Stomach (tissue), 9 donors: Measurements from ENCODE around the gene PIPOX. TPM values are rescaled to one million over a fixed set of nuclear protein-coding genes. Genes with fewer than 3 reads are reported as not detected.
A peak's percentile ranks its signal among the peaks of the same experiment; 100 is the strongest.

Experiments
- DNase-seq, 2 donors: peaks; one replicate each; pipeline versions ENCODE4 v3.0.0 to v3.0.0-alpha.2; 2013 to 2019
- H3K27ac ChIP-seq, 5 donors: fragments of 200-600 bp in 4 of 5; sonication (generic) in 4 of 5; one replicate each; pipeline ENCODE4 v1.5.1; 2013 to 2019; ENCODE audit warnings: mild to moderate bottlenecking in 1 of 5, moderate library complexity in 1 of 5
- H3K27me3 ChIP-seq, 3 donors: fragments of 200-600 bp; sonication (generic); one replicate each; pipeline ENCODE4 v1.5.1; 2017 to 2019; ENCODE audit warnings: mixed run types in 1 of 3
- H3K36me3 ChIP-seq, 4 donors: fragments of 200-600 bp; sonication (generic); 1 replicate in 3 of 4; 2 replicates in 1 of 4; pipeline ENCODE4 v1.5.1; 2016 to 2019
- H3K4me1 ChIP-seq, 4 donors: fragments of 200-600 bp; sonication (generic); one replicate each; pipeline ENCODE4 v1.5.1; 2016 to 2019
- H3K4me3 ChIP-seq, 4 donors: fragments of 200-600 bp; sonication (generic) in 3 of 4; one replicate each; pipeline ENCODE4 v1.5.1; 2016 to 2019; ENCODE audit warnings: mild to moderate bottlenecking in 1 of 4
- H3K9me3 ChIP-seq, 4 donors: fragments of 200-600 bp; sonication (generic); one replicate each; pipeline ENCODE4 v1.5.1; 2016 to 2019
- EP300 ChIP-seq: sonication (generic); formaldehyde crosslinking; IDR thresholded peaks from one replicate; pipeline ENCODE4 v1.6.1; 2017; ENCODE audit warnings: antibody characterized with exemption
- POLR2A ChIP-seq, 4 donors: fragments of 450-650 bp; IDR thresholded peaks; one replicate each; pipeline ENCODE4 v1.6.1; 2016; ENCODE audit warnings: antibody characterized with exemption in 4 of 4, control low read depth in 2 of 4, mild to moderate bottlenecking in 1 of 4, moderate library complexity in 1 of 4
- POLR2AphosphoS5 ChIP-seq, 3 donors: sonication (generic); formaldehyde crosslinking; IDR thresholded peaks; one replicate each; pipeline ENCODE4 v1.6.1; 2016; ENCODE audit warnings: antibody characterized with exemption in 3 of 3
- WGBS, 5 donors: extraction: QIAGEN DNeasy Blood & Tissue Kit in 3 of 5; methylation state at CpG; one replicate each; pipeline versions ENCODE4 v1.1.5 to v1.1.7; 2013 to 2018; 5-methylcytosine and 5-hydroxymethylcytosine counted together
- intact Hi-C: fragments of 100-400 bp; cut with DNase I; formaldehyde crosslinking; loops from one replicate; pipeline ENCODE4 v1.15.1; 2023; ENCODE audit warnings: low total_unique reads
- polyA plus RNA-seq, 3 donors: library from polyadenylated mRNA; stranded (reverse); fragments of 200-250 nt; gene quantifications; one replicate each; pipeline ENCODE4 v1.2.3, GENCODE V29; 2013
- total RNA-seq, 5 donors: library from RNA; depleted of rRNA; stranded (reverse); fragments of >200 nt; gene quantifications; one replicate each; pipeline versions ENCODE4 v1.1.0 to v1.2.3, GENCODE V29; 2014 to 2016
- TF ChIP-seq, protein P1 (sequence below), 7 experiments: fragments of 450-650 bp in 4 of 7; fragments of 200-600 bp in 3 of 7; sonication (generic) in 3 of 7; IDR thresholded peaks; one replicate each; pipeline ENCODE4 v1.5.1; 2016 to 2019; ENCODE audit warnings: antibody characterized with exemption in 7 of 7, control low read depth in 2 of 7, mild to moderate bottlenecking in 1 of 7
- donor health status: healthy with polysubstance abuse.
- donor health status: Bipolar disorder and iron deficiency.
- donor health status: healthy.

The PIPOX gene
- total and polyA plus RNA-seq, 8 donors, result 0.31 to 13.8 (median 1.8) TPM; not detected in 1

DNA sequence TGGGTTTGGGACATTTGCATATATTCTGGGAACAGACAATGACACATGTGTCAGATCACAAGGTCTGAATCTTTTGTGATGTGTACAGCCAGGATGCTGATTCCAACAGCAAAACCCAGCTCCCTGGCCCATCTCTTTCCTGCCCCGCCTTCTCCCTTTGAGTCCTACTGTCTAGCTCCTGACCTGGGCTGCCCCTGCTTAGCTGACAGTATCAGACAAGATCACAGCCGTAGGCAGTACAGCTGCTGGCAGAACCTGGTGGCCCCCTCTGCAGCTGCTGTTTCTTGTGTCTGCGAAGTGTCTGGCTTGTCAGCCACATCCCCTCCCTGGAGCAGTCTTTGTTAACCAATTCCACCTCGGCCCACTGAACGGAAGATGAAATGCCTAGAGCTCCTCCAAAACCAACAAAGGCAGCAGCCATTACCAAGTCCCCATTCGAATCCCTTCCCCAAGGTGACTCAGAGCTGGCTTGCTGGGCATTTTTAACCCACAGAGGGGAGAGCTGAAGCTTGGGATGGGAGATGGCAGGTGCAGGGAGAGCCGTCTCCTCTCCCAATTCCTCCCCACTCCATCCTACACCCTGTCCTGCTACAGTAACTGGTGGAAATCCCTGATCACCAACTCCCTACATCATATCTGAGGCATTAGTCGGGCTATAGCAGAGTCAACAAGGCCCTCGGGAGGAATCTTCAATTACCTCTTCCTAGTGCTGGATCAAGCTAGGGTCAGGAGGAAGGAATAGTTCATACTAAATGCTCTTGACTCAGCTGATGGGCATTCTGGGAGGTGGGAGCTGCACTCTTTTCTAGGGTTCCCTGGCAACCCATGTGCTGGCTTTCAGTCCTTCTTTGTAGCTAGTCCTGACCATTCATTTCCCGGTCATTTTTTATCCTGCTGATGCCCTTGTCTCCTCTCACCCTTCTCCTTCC, 5.8 kb downstream of the PIPOX start:
- Histone ChIP-seq H3K27ac (no peak overlapping the region), H3K4me1 (no peaks in the 10 kb centered on the region), H3K27me3 (no peaks in the 10 kb centered on the region), H3K36me3 (no peaks in the 10 kb centered on the region), H3K9me3 (no peaks in the 10 kb centered on the region), H3K4me3 (no peak overlapping the region)
- 43 to 58% (median 55%) methylated on average over 10 of the region's 10 CpGs for WGBS, 5 donors
- TF ChIP-seq POLR2AphosphoS5 (IDR thresholded peaks at IDR 0.05), result no peak
- TF ChIP-seq, protein P1, sequence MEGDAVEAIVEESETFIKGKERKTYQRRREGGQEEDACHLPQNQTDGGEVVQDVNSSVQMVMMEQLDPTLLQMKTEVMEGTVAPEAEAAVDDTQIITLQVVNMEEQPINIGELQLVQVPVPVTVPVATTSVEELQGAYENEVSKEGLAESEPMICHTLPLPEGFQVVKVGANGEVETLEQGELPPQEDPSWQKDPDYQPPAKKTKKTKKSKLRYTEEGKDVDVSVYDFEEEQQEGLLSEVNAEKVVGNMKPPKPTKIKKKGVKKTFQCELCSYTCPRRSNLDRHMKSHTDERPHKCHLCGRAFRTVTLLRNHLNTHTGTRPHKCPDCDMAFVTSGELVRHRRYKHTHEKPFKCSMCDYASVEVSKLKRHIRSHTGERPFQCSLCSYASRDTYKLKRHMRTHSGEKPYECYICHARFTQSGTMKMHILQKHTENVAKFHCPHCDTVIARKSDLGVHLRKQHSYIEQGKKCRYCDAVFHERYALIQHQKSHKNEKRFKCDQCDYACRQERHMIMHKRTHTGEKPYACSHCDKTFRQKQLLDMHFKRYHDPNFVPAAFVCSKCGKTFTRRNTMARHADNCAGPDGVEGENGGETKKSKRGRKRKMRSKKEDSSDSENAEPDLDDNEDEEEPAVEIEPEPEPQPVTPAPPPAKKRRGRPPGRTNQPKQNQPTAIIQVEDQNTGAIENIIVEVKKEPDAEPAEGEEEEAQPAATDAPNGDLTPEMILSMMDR (IDR thresholded peaks at IDR 0.05), result no peak
- intact Hi-C loops, result no loop called here
- peak in 1 of 2 donors; percentile 53 for DNase-seq

DNA sequence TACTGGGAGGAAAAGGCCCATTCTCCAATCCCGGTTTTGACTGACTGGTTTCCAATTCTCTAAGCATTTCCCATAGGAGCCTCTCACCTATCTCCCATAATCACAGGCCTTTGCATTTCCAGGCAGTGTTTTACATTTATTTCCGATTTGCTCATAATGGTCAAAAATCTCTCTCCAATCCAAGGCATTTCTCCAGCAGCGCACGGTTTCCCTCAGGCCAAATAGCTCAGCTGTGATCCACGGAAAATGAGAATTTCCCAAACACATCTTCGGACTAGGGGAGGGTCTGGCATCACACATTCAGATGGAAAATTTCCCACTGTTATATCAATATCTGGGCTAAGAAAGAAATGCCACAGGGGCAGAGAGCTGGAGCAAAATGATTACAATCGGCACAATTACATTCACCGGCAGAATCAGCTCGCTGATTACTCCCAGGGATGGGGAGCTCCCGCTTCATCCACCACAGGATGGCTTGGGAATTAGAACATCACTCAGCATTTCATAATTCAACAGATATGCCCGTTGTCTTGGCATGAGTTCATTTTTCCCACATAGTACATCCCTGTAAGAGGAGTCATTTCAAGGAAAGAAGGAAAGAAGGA, 6.7 kb downstream of the PIPOX start:
- no peak for TF ChIP-seq POLR2A (IDR thresholded peaks at IDR 0.05)
- no peak for TF ChIP-seq POLR2AphosphoS5 (IDR thresholded peaks at IDR 0.05)
- TF ChIP-seq EP300, result no peak
- TF ChIP-seq, protein P1 (IDR thresholded peaks at IDR 0.05), result no peak

DNA sequence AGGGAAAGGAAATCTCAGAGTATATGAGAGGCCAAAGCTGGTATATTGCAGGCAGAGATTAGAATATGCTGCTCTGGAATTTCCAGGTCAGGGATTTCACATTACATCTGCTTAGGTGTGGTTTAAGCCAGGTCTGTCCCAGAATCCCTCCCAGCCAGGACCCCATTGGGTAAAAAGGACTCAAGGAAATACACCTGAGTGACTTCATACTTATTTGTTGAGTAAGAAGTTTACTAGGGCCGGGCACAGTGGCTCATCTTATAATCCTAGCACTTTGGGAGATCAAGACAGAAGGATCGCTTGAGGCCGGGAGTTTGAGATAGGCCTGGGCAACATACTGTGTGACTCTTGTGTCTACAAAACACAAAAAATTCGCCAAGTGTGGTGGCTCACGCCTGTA, 7.2 kb downstream of the PIPOX start:
- DNase-seq, result no peak
- Histone ChIP-seq H3K27me3 (peaks cover 0 to 6% (median 0%) of the 10 kb centered on the region in 3 donors), H3K27ac (no peak overlapping the region), H3K9me3 (no peaks in the 10 kb centered on the region), H3K4me3 (no peak overlapping the region), H3K36me3 (peaks cover 0 to 8% (median 0%) of the 10 kb centered on the region in 4 donors), H3K4me1 (no peaks in the 10 kb centered on the region)
- TF ChIP-seq EP300 (no peak), POLR2A (IDR thresholded peaks at IDR 0.05) (no peak), POLR2AphosphoS5 (IDR thresholded peaks at IDR 0.05) (no peak)
- TF ChIP-seq, protein P1 (IDR thresholded peaks at IDR 0.05), result no peak
- intact Hi-C loops, result no loop called here
- 83 to 90% (median 88%) methylated on average over 5 of the region's 5 CpGs for WGBS, 5 donors

More for the DNA sequence above, 6.7 kb downstream of the PIPOX start:
- H3K27me3 ChIP-seq, result peaks cover 0 to 3% (median 0%) of the 10 kb centered on the region in 3 donors
- intact Hi-C loops, result no loop called here
- WGBS, 5 donors, result 82 to 91% (median 86%) methylated on average over 11 of the region's 11 CpGs
- no peak overlapping the region for H3K27ac ChIP-seq
- H3K4me3 ChIP-seq, result no peak overlapping the region
- no peaks in the 10 kb centered on the region for H3K4me1 ChIP-seq
- no peak for DNase-seq
- H3K36me3 ChIP-seq, result peaks cover 0 to 3% (median 0%) of the 10 kb centered on the region in 4 donors
- no peaks in the 10 kb centered on the region for H3K9me3 ChIP-seq

DNA sequence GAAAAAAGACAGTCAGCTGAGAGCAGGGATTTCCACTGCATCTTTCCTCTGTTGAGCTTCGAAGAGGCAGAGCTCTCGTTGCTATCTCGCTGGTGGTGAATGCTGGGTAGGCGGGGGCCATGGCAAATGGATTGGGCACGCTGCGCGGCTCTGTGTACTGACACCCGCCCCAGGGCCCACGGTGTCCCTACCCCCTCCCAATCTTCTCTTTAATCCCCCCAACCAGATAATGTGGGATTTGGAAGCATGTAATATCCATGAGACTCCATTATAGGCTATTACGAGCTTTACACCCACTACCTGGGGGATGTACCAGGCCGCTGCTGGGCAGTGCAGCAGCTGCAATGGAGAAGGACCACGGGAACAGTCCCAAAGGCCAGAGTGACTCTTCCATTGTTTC, 8.3 kb downstream of the PIPOX start:
- no peak overlapping the region for H3K27ac ChIP-seq
- whole genome bisulfite sequencing, 5 donors, result 82 to 89% (median 82%) methylated on average over 12 of the region's 12 CpGs
- intact Hi-C loops, result no loop called here
- TF ChIP-seq EP300 (no peak), POLR2AphosphoS5 (IDR thresholded peaks at IDR 0.05) (no peak), POLR2A (IDR thresholded peaks at IDR 0.05) (no peak)
- TF ChIP-seq, protein P1 (IDR thresholded peaks at IDR 0.05), result no peak
- peaks cover 0 to 11% (median 0%) of the 10 kb centered on the region in 4 donors for H3K36me3 ChIP-seq
- no peak for DNase-seq
- H3K27me3 ChIP-seq, result peaks cover 0 to 6% (median 0%) of the 10 kb centered on the region in 3 donors
- H3K4me3 ChIP-seq, result no peak overlapping the region
- no peaks in the 10 kb centered on the region for H3K9me3 ChIP-seq
- H3K4me1 ChIP-seq, result no peaks in the 10 kb centered on the region
